GM18909 (cell line): Measurements from ENCODE around the gene SPDYE6.
A peak's percentile ranks its signal among the peaks of the same experiment; 100 is the strongest.
"Not testable (repeated sequence)": the region's sequence is repeated elsewhere in the genome, so short reads cannot be mapped to it uniquely, and the experiment has no call there.

Experiments
- ATAC-seq: cut with Tn5 transposase; IDR thresholded peaks from one replicate; pipeline ENCODE4 v1.9.1; 2021; ENCODE audit warnings: mild to moderate bottlenecking; ENCODE audit not compliant: unreplicated experiment, poor library complexity

The SPDYE6 gene

DNA sequence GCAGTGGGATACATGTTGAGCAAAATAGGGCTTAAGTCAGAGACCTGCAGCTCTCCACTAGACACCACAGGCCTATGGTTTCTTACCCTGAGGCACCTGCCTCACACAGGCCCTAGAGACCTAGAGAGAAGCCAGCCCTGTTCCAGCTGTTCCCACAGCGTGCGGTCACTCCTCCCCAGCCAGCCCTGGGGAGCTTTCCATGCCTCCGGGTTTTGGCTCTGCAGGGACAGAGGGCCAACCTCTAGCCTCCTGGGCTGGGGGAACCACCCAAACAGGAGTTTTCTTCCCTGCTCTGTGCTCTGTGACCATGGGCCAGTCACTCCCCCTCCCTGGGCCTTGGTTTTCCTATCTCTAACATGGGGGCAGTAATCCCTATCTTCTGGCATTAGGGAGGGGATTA, 36.6 kb downstream of the SPDYE6 start:
- ATAC-seq = no peak

DNA sequence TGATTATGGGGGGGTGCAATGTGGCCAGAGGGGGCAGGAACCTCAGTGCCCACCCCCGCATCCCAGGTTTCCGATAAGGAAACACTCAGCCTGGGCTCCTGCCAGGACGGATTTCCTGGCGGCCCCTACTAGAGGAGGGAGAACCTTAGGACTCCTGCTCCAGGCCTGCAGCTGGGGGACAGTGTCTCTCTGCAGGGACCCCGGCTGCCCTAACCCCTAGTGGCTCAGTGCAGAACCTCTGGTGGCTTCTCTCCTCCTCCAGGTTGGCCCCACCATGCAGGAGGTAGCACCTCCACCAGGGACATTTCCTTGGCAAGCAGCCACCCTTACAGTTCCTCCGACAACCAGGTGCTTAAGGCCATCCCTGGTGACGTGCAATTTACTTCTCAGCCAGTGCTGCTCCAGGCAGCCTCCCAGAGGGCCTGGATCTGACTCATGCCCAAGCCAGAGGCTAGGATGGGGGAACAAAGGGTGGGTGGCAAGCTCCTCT, 37.7 kb downstream of the SPDYE6 start:
- no peak for ATAC-seq

DNA sequence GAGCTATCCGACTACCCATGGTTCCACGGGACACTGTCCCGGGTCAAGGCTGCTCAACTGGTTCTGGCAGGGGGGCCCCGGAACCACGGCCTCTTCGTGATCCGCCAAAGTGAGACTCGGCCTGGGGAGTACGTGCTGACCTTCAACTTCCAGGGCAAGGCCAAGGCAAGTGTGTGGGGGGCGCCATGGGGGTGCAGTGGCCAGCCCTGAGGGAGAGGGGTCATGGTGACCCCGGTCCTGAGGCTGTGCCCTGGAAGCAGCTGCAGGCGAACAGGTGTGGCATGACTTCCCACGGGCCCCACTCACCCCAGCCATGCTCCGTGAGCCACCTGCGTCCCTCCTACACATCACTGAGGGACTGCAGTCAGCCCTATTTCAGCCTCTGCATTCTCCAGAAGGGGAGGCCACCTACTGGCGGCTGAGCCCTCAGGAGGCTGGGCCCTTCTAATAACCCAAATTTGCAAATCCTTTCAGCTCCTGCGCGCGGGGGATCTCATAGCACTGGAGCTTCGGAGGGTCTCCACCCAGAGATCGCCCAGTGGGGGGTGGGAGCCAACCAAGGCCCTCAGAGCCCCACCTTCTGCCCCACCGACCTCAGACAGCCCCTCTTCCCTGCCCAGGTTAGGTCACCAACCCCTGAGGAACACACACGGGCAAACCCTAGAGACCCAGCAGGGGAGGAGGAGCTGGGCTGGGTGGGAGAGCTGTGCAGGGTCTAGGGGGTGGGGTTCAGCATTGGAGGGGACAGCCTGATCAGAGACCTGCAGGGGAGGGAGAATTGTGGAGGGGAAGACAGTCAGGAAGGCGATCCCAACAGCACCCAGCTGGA, 38.8 kb downstream of the SPDYE6 start:
- no peak for ATAC-seq

GRCh38 chr7:102313997-102314780, 42.1 kb downstream of the SPDYE6 start:
- ATAC-seq = no peak

DNA sequence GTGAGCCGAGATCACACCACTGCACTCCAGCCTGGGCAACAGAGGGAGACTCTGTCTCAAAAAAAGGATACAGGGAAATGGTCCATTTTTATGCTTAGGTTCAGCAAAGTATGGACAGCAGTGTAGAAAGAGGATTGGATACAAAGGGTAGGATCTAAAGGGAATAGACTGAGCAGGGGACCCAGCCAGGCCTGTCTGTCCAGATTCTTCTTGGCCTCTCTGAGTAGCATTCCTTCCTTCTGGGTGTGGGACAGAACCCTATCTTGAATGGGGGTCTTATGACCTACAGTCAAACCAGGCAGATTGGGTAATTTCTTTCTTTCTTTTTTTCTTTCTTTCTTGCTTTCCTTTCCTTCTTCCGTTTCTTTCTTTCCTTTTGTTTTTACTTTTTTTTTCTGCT, 43.9 kb downstream of the SPDYE6 start:
- ATAC-seq = no peak

- no peak for ATAC-seq
Observed at GRCh38 chr7:102310414-102310815, 45.8 kb downstream of the SPDYE6 start.

DNA sequence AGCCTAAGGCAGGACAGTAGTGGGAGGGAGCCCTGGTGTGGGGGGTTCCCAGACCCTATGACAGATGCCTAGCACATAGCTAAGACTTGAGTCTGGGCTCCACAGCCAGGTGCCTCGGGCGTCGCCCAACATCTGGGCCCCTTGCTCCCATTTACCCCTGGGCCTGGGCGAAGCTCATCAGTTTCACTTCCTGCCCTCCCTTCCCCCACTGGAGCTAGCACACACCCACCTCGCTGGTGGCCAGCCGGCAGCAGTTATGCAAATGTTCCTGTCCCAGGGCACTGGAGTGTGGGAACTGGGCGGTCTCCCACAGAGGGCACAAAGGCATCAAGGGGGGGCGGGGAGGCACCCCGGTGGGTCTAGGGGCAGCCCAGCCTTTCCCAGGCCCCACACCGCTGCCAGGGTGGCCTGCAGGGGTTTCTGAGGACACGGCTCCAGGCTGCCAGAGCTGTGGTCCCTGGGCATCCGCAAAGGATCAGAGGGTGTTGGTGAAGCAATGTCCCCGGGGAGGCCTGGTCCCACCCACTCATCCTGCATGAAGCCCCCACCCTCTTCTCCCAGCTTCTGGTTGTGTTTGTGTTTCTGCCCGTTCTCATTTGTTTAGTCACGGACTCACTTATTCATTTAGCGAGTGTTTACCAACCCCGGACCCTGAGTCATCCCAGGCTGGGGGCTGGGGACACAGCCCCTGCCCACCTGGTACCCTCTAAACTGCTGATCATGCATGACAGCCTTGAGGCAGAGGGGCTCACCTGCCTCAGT, 49.1 kb downstream of the SPDYE6 start:
- ATAC-seq = peak; percentile 77

DNA sequence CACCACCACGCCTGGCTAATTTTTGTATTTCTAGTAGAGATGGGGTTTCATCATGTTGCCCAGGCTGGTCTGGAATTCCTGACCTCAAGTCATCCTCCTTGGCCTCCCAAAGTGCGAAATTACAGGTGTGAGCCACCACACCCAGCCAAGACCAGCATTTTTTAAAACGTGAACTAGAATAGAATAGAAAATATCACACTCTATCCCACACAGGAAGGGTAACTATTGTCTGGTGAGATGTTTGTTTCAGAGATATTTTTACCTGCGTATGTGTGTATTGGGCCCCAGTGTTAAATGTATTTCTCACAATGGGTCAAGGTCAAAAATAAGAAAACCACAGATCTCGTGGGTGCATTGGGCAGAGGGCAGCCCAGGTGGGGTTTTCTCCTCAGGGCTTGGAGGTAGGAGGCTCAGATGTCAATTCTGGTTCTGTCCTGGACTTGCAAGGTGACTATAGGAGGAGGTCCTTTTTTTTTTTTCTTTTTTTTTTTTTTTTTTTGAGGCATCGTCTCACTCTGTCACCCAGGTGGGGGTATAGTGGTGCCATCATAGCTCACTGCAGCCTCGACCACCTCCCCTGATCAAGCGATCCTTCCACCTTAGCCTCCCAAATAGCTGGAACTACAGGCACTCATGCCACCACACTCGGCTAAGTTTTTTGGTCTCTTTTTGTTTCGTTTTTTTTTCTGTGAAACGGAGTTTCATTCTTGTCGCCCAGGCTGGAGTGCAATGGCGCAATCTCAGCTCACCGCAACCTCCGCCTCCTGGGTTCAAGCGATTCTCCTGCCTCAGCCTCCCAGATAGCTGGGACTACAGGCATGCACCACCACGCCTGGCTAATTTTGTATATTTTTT, 50.6 kb downstream of the SPDYE6 start:
- ATAC-seq = peak; percentile 53

DNA sequence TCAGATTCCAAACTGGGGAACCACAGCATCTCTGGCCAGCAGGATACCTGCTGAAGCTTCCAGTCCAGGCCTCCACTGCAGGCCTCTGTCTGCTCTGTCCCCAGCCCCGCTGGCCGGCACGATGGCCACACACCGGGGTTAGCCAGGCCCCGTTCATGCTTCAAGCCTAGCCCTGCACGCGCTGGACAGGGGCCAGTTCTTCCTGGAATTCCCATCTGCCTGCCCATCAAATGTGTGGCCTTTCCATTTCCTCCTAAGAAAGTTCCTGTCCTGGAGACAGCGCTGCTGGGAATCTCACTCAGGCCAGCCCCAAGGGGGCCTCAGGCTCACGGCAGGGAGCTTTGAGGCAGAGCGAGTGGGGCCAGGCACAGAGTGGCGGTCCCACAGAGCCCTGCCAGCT, 51.6 kb downstream of the SPDYE6 start:
- ATAC-seq = no peak

GRCh38 chr7:102303669-102304422, 52.4 kb downstream of the SPDYE6 start:
- no peak for ATAC-seq

- no peak for ATAC-seq
Observed at GRCh38 chr7:102302025-102302424, 54.2 kb downstream of the SPDYE6 start.

GRCh38 chr7:102301367-102301766, 54.9 kb downstream of the SPDYE6 start:
- ATAC-seq = not testable (repeated sequence)

DNA sequence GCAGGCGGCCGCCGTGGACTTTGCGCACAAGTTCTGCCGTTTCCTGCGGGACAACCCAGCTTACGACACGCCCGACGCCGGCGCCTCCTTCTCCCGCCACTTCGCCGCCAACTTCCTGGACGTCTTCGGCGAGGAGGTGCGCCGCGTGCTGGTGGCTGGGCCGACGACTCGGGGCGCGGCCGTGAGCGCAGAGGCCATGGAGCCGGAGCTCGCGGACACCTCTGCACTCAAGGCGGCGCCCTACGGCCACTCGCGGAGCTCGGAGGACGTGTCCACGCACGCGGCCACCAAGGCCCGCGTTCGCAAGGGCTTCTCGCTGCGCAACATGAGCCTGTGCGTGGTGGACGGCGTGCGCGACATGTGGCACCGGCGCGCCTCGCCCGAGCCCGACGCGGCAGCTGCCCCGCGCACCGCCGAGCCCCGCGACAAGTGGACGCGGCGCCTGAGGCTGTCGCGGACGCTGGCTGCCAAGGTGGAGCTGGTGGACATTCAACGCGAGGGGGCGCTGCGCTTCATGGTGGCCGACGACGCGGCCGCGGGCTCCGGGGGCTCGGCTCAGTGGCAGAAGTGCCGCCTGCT, 55.5 kb downstream of the SPDYE6 start:
- ATAC-seq = no peak

DNA sequence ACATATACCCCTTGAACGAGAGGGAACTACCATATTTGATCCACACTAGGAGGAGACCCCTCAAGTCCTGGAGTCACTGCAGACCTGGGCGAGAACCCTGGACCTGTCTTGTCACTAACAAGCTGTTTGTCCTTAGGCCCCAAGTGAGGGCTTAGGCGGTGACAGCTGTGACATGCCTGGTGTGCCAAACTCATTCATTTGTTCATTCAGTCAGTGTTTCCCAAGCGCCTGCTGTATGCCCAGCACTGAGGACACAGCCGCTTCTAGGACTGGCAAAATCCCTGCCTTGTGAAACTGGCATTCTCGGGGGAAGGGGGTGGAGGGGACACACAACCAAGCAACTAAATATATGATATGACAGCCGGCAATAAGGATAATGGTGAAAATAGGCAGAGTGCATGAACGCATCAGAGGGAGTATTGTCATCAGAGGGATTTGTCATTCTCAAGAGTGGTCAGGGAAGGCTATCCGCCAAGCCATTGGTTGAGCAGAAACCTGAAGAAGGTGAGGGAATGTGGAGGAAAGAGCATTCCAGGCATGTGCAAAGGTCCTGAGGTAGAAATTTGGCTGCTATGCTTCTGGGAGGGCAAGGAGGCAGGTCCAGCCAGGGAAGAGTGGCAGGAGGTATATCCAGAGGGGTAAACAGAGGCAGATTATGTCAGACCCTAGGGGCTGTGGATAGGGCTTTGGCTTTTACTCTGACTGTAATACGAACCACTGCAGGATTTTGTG, 58.6 kb downstream of the SPDYE6 start:
- no peak for ATAC-seq

DNA sequence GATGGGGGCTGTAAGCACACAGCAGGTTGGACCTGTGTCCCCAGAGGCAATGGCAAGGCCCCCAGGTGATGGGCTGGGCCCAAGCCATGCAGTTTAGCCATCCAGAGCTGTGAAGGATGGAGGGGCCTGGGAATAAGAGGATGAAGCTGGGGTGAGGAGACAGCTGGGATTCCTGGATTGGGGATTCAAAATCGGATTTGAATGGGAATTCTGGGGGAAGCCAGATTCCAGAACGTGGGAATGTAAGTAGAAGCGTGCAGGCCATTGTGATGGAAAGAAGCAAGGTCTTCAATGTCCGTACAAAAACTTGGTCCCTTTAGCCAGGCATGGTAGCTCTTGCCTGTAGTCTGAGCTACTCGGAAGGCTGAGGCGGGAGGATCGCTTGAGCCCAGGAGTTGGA, 59.7 kb downstream of the SPDYE6 start:
- no peak for ATAC-seq

DNA sequence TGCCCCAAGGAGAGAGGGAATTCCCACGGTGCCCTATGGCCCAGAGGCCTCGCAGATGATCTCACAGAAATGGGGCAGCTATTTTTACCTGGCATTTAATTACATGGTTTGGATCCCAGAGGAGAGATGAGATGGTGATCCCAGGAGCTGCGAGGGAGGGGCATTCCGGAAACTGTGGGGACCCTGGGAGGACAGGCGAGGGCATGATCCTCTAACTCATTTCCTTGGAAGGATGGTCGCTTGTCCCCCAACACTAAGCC, 60.1 kb downstream of the SPDYE6 start:
- no peak for ATAC-seq
